Bone marrow (tissue), 2 donors: ENCODE measurements around the gene STK39.
A peak's percentile ranks its signal among the peaks of the same experiment; 100 is the strongest.

ENCODE experiments used
- DNase-seq, 2 donors: peaks; one replicate each; lab custom pipeline; 2025; lab: John Stamatoyannopoulos, UW

The STK39 gene

DNA sequence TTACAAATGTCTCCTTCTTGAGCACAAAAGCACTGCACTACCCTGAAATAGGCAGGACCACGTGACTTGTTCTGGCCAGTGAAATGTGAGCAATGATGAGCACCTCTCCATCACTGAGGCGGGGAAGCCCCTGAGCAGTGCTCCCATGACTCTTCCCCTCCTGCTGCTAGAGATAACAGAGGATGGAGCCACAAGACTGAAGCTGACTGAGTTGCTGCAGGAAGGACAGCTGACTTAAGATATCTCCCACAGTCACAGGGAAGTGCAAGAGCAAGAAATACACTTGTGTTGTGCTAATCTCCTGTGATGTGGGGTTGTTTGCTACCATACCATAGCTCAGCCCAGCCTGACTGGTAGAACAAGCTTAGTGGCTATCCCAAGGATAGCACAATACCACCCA, 38.7 kb downstream of the STK39 start:
- no peak for DNase-seq

DNA sequence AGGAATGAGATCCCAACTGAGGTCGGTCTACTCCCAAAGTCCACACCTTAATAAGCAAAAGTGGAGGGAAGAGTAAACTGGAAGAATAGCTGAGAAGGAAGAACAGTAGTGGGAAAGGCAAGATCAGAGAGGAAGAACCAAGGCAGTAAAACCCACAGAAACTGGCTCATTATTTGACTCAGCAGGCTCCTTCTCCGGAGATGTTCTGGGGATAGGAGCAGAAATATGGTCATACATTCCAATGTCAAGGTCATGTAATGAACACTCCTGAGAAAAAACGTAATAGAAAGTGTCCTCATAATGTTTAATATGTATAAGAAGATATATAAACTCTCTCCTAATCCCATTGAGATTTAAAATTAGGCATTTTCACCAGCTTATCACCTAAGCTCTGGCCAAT, 39.5 kb downstream of the STK39 start:
- DNase-seq = no peak

DNA sequence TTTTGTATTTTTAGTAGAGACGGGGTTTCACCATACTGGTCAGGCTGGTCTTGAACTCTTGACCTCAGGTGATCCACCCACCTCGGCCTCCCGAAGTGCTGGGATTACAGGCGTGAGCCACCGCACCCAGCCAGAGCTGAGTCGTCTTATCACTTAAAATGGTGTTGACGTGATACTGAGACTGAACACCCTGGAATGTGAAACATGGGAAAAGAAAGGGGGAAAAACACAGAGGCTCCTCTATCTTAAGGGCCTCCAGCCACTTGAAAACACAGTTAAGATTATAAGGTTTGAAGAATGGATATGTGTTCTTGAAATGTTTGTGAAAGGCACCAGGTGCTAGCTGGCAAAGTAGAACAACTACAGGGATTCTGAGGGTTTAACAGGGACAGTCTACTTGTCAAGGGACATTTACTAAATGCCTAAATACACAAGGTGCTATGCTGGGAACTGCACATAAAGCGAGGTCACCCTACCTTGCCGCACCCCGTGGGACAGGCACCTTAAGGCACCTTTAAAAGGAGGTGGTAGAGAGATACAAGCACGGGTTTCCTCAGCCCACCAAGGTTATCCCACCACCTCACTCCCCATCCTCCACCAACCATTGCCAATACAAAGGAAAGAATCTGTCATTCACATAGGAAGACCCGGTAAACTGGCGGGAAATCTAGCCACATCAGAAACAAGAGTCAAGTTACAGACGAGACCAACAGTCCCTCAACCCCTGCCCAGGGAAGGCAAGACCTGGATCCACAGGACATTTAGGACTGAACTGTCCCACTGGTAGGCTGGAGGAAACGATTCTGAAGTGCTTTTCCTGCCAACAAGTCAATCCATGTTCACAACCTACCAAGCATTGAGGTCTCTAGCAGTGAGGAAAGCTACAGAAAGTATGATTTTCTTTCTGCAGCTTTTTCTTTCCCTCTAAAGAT, 43.4 kb downstream of the STK39 start:
- DNase-seq = no peak

DNA sequence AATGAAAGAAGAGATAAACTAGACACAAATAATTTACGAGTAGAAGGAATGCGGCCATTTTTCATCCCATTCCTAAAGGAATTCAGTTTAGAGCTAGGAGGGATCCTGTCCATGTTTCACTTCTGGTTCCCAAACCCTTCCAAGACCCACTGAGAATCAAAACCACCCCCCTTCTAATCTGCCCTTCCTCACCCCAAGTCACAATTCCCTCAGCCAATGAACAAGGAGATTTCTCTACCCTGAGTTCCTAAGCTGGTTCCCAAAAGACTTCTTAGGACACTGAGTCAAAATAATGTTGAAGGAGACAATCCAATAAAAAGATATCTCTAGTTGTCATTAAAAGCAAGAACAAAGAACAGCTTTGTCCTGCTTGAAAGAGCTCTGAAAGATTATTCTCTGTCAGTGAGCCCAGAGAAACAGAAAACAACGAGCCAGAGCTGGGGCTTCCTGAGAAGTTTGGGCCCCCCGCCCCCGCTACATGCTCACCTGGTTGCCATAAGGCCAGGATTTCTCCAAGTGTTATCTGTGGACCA, 45.7 kb downstream of the STK39 start:
- no peak for DNase-seq

DNA sequence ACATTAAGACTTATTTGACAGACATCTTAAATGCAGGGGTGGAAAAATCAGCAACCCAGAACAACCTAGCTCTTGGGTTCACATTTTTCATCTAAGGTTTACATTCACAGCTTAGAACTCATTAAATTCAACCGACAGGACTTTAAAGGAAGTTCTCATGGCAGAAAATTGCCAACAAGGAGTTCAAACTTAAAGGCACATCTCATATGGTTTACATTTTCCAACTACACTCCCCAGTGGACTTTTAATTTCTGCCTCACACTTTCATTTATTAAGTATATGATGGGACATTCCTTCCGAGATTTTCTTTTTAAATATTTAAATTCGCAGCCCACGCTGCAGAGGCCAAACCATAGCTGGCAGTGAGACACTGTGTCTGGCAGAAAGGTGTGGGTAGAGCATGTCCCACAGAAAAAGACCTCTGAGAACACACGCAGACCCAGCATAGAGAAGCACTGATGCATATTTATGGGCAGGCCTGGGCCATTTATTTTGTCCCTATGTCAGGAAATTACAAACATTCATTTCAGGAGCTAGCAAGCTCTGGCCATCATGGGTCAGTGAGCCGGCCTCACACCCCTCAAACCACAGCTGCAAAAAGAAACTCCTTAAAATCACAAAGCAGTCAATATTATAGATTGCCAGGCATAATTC, 46.3 kb downstream of the STK39 start:
- DNase-seq = no peak

DNA sequence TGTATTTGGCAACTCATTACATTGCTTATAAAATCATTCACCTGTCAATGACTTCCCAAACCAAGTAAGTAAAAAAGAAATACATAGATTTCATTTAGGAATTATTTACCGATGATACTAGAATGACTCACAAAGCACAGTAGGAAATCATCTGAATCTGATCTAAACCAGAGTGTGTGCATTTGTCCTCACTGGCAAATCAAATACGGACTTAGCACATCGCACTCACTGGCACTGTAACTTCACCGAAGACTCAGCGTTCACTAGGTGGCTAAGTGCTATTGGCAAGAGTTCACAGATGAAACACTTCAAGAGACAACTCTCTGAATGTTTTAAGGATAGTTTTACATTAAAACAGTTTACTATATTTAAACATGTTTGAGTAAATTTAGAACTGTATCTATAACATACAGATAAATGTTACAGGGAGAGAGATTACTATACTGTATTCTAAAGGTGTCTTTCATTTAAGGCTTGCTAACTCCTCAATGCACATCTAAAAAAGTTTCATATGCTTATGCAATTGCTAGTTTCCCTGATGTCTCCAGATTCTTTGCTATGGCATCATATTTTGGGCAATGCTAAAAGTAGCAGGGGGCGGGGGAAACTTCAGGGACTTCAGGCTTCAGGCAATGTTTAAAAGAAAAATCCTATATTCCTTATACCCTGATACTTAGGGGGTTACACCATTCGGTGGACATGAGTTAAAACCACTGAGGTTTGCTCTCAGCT, 48.8 kb downstream of the STK39 start:
- no peak for DNase-seq

DNA sequence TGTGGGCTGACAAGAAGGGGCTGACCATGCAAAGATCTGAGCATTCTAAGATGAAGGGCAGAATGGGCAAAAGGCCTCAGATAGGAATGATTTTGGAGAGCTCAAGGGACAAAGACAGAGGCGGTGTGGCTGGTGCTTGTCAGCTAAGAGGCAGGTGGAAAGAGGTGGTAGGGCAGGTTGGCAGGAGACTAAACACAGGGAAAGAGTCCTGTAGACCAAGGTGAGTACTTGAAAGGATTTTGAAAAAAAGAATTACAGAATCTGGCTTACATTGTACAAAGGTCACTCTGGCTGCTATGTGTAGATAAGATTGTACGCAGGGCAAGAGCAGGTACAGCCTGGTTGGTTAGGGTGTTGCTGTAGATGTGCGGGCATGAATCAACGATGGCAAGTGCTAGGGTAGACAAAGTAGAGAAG, 50.6 kb downstream of the STK39 start:
- DNase-seq = no peak

DNA sequence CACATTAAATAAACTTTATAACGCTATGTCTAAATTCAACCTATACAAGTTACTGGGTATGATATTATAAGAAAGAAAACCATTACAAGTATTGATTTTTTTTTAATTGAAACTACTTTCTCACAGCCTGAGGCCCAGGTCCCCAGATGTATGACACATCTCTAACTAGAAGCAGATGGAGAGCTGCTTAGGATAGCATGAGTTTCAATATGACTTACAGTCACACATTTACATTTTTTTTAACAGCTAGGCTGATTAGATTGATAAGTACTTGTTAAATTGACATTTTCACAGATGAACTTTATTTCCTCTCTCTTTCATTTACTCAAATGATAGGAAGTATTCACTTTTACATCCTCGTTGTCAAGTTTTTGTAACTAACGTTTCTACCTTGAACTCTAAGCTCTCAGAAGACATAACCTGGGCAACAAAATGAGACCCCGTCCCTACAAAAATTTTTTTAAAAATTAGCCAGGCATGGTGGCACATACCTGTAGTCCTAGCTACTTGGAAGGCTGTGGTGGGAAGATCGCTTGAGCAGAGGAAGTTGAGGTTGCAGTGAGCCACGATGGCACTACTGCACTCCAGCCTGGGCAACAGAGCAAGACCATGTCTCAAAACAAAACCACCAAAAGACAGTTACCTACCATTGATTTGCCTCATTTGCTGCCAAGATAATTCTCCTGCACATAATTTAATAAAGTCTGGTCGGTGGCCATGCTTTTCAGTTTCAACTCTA, 52.4 kb downstream of the STK39 start:
- DNase-seq = no peak

DNA sequence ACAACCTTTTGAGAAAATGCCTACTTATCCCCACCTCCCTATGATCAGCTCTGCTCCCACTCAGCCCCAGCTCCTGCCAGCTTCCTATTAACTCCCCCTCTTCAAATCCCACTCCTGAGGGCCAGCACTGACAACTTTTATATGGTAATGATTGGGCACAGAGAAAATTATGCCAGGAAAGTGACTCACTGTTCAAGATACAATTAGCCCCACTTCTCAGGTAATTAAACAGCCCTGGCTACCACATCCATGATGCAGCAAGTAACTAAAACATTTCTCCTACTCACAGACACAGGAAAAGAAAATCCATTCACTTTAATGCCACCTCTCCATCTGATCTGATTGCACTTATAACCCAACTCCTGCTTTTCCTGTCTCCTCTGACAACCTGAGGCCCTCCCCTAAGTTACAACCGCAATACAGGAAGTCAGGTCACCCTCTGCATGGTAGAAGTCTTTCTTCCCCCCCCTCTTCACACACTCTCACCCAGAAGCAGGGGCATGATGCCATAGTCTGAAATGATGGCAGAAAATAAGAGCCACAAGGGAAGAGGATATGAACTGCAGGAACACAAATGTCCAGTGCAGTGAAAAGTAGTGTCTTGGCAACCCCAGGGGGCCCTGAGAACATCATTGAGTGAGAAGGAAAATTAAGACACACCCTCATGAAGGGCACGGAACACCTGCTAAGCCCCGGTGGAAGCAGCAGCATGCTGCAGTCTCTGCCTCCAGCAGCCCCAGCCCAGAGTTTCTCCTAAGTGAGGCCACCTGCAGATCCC, 54.4 kb downstream of the STK39 start:
- DNase-seq = no peak

DNA sequence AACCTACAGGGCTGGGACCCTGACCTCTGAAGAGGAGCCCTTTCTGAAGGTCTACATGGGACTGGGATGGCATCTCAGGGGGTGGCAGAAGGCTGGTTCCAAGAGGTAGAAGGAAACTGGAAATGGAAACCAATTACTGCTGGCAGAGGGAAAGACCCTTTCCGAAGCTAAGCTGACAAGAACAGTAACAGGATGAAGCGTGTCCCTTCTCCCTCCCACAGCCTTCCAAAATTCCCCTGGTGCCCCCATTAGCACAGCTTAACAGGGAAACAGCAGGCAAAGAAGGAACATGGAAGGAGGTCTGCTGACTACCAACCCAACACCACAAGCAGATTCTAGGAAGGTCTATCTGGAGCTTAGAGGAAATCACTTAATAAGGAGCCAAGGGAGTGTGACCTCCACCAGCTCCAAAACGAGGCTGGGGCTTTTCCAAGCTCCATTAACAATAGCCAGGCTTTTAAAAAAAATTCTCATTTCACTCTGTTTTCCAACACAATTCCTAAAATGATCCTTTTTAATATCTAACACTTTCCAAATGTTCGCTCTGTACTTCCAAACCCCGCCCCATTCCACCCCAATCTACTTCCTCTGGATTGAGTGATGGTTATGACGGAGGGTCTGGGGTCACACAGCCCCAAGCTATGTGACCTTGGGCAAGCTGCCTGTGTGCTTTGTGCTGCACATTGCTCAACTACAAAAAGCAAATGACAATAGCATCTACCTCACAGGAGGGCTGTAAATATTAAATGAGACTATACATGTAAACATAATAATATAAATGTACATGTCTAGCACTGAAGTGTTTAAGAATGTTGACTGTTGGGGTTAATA, 55.2 kb downstream of the STK39 start:
- no peak for DNase-seq

DNA sequence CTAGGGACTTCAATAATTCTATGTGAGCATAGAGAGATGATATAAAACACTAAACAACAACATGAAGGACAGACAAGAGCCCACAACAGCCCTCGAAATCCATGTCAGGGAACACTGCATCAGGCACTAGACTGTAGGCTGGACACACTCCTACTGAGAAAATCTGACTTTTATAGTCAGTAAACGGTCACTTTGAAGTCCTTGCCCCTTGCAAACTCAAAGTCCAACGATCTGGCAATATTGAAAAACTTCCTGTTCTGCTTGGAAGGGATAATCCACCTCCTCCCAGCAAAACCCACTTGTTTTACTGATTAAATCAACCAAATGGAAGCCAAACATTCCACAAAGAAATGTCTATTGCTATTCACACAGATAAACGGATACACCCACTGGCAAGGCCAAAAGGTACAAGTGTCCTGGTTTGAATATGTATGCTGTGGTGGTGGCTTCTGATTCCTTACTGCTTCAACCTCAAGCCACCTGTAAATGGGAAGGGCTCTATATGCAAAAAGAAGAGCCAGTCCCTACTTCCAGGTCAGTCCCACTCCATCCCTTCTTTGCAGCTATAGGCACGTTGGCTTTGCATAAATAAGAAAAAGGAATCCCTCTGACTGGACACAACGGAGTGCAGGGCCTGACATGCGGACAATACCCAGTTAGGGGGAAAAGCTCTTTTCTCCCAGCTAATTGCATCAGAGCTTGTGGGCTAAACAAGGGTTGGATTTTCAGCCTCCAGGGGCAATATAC, 56.6 kb downstream of the STK39 start:
- no peak for DNase-seq

DNA sequence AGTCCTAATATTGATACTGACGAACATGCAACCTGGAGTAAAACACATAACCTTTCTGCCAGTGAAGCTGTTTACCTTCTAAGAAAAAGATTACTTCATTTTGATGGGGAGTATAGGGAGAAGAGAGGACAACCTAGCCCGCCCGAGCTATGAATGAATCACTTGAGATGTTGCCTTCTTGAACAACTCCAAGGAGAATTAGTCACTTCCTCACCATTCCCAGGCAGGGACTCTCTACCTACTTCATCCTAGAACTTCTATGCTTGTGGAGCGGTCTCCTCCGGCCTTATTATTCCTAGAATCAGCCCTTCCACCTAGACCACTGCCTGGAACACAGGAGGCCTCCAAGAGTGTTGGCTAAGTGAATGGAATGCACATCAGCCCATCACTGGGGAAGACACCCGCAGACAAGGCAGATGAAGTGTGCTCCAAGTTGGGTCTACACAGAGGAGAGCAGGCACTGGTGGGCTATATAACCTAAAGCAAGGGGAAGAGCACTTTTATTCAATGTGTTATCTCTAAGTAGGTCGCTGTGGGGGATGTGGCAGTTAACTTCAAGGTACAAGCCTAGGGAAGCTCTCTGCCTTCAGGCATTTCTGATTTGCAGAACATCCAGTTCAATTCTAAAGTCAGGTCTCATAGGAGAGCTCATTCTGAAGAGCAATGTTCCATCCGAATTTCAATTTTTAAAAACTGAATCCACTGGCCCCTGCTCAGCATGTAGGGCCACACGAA, 57.4 kb downstream of the STK39 start:
- no peak for DNase-seq

DNA sequence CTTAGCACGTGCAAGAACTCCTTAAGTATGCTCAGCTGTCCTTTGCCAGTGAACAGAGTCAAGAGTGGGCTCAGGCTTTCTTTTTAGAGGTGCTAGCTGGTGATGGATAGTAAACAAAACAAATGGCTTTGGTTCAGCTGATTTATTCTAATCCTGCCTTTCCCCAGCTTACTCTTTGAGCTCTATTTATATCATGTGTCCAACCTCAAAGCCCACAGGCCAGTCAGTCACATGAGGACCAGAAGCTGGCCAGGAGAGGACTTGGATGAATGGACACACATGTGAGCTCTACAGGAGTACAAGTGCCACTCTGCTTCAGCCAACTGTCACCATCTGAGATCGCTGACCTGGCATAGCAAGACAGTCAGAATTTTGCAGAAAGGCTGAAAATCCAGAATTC, 59.4 kb downstream of the STK39 start:
- DNase-seq = no peak

DNA sequence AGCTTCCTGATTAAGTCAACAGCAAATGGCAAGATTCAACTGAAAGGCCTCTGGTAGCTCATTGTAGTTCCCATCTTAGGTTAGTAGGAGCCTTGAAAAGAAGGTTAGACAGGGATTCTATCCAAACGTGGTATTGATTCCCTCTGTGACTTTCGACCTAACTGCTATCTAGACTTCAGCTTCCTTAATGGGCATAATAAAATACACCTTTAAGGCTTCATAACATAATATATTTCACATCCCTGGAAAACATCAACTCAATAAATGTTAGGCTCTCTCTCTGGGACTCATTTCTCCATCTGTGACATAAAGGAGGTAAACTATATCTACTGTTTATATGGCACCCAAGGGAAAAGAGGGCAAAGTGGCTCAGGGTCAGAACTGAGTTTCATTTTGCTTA, 60.9 kb downstream of the STK39 start:
- DNase-seq = no peak

DNA sequence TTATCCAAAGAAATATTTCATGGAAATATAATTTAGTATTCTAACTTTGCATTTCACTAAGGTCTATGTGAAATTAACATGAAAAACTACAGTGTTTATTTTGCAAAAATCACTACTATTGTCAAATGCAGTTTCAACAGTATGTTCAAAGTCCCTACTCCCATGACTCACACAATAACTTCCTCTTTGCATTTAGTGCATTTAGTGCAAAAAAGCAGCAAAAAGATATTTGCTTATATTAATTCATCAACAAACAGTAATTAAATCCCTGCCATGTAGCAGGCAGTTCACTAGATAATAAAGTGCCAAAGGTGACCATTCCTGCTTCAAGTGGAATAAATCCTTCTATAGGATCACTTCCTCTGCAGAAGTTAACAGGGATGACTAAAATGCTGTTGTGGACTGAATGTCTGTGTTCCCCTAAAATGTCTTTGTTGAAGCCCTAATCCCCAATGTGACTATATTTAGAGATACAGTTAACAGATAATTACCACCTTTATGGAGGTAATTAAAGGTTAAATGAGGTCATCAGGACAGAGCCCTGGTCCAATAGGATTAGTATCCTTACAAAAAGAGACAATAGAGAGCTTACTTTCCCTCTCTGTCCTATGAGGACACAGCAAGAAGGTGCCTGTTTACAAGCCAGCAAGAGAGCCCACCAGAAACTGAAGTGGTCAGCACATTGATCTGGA, 61.7 kb downstream of the STK39 start:
- DNase-seq = peak in 1 of 2 donors; percentile 10

DNA sequence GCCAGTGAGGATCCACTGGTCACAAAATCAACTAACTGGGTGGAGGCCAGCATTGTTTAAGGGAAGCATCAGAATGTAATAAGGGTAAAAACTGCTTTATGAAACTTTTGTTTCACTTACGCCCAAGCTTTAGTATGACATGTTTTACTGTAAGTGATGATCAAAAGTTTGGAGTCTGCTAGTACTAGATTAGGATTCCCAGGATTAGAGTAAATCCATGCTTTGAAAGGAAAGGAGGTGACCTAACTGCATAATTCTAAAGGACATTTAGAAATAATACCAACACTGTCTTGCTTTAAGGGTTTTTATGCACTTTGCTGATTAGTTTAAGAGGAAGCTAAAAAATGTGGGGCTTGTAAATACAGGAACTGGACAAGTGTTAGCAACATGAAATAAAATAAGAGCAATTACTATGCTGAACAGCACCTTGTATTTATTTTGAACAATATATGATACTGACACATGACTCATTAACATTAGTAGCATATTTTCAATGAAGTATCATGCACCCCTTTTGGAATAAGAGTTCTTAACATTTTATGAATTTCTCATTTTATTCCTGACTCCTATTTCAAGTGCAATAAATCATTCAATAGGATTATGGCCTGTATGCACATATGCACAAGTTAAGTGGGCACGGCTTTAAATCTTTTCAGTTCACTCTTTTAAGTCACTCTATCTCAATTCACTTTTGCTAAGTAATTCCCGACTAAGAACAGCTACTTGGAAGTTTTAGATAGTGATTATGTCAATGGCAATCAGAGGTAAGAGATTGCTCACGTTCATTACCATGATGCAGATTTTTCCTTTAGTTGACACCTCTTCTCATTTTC, 62.5 kb downstream of the STK39 start:
- no peak for DNase-seq
